HCT116 (cell line): ENCODE measurements around the gene UQCRC1.

Experiments used
- CBX3 ChIP-seq: IDR thresholded peaks from 2 replicates; pipeline ENCODE4 v1.6.1; 2012; ENCODE audit warnings: low read depth
- CTCF ChIP-seq, 3 experiments: fragments of 200-600 bp in 1 of 3; sonication (generic) in 1 of 3; IDR thresholded peaks in 2 of 3; conservative IDR thresholded peaks in 1 of 3; 2 replicates each; pipeline ENCODE4 v1.5.1; 2012 to 2017; ENCODE audit warnings: low read depth in 2 of 3, low read length in 2 of 3, antibody characterized with exemption in 1 of 3, borderline replicate concordance in 1 of 3, control low read depth in 1 of 3, mild to moderate bottlenecking in 1 of 3, mixed read lengths in 1 of 3, mixed run types in 1 of 3, moderate library complexity in 1 of 3; ENCODE audit not compliant: insufficient read depth in 1 of 3
- EZH2 ChIP-seq: fragments of 200-600 bp; sonication (generic); IDR thresholded peaks from 2 replicates; pipeline ENCODE4 v1.6.1; 2017; ENCODE audit warnings: antibody characterized with exemption, mixed run types
- POLR2A ChIP-seq: IDR thresholded peaks from 2 replicates; pipeline ENCODE4 v1.7.0; 2011; ENCODE audit warnings: borderline replicate concordance; ENCODE audit not compliant: insufficient read depth, insufficient read length; ENCODE audit errors: extremely low read depth
- POLR2AphosphoS5 ChIP-seq: IDR thresholded peaks from 2 replicates; pipeline ENCODE4 v1.6.1; 2011; ENCODE audit warnings: mild to moderate bottlenecking, low read depth, low read length, moderate library complexity
- REST ChIP-seq: IDR thresholded peaks from 2 replicates; pipeline ENCODE4 v1.6.1; 2012; ENCODE audit warnings: low read depth
- SIN3A ChIP-seq: IDR thresholded peaks from 2 replicates; pipeline ENCODE4 v1.6.1; 2012; ENCODE audit warnings: low read depth

- TF ChIP-seq EZH2 (no peak), CTCF (IDR thresholded peaks at IDR 0.05 in 2 of 3, conservative IDR thresholded peaks at IDR 0.05 in 1 of 3; ENCODE audit: borderline replicate concordance in 1 of 3, insufficient read depth in 1 of 3, low read depth in 2 of 3, low read length in 2 of 3) (no peak), REST (no peak), POLR2A (no peak), CBX3 (no peak), SIN3A (no peak), POLR2AphosphoS5 (no peak)
Measured at GRCh38 chr3:48568476-48568875, 41.0 kb downstream of the UQCRC1 start.
